Mesendoderm (in vitro differentiated cells): Measurements from ENCODE around the gene RIMBP3C.

Experiments
- DNase-seq: peaks from one replicate; pipeline ENCODE4 v3.0.0; 2013
- H2AK5ac ChIP-seq: 2 replicates; pipeline ENCODE4 v1.6.1; 2013; ENCODE audit warnings: low read length, inconsistent platforms
- H2BK120ac ChIP-seq: 2 replicates; pipeline ENCODE4 v1.6.1; 2013; ENCODE audit warnings: low read depth, mild to moderate bottlenecking, low read length, moderate library complexity, mixed read lengths
- H2BK15ac ChIP-seq: replicated peaks from 2 replicates; pipeline ENCODE4 v1.6.1; 2013; ENCODE audit warnings: low read depth, mild to moderate bottlenecking, moderate library complexity
- H2BK5ac ChIP-seq: 2 replicates; pipeline ENCODE4 v1.6.1; 2013; ENCODE audit warnings: low read length, inconsistent platforms
- H3K18ac ChIP-seq: 2 replicates; pipeline ENCODE4 v1.6.1; 2013; ENCODE audit warnings: mild to moderate bottlenecking, low read length, mixed read lengths
- H3K23ac ChIP-seq: one replicate; pipeline ENCODE4 v1.6.1; 2013; ENCODE audit warnings: low read length
- H3K27ac ChIP-seq: 2 replicates; pipeline ENCODE4 v1.5.1; 2013; ENCODE audit warnings: low read depth, mild to moderate bottlenecking, inconsistent platforms, low read length, moderate library complexity
- H3K27me3 ChIP-seq: 2 replicates; pipeline ENCODE4 v1.6.1; 2013; ENCODE audit warnings: low read length, control low read depth, mild to moderate bottlenecking, inconsistent platforms; ENCODE audit not compliant: insufficient read depth, poor library complexity
- H3K36me3 ChIP-seq: 2 replicates; pipeline ENCODE4 v1.6.1; 2013; ENCODE audit warnings: low read length, inconsistent platforms; ENCODE audit not compliant: control insufficient read depth, insufficient read depth
- H3K4ac ChIP-seq: one replicate; pipeline ENCODE4 v1.6.1; 2013; ENCODE audit warnings: low read depth, mild to moderate bottlenecking, low read length, moderate library complexity
- H3K4me1 ChIP-seq: 2 replicates; pipeline ENCODE4 v1.6.1; 2013; ENCODE audit warnings: low read depth, low read length, inconsistent platforms; ENCODE audit not compliant: control insufficient read depth
- H3K4me2 ChIP-seq: 2 replicates; pipeline ENCODE4 v1.6.1; 2013; ENCODE audit warnings: low read length
- H3K4me3 ChIP-seq: 2 replicates; pipeline ENCODE4 v1.5.1; 2013; ENCODE audit warnings: mild to moderate bottlenecking, low read length
- H3K56ac ChIP-seq: one replicate; pipeline ENCODE4 v1.6.1; 2013; ENCODE audit warnings: low read length
- H3K79me1 ChIP-seq: 2 replicates; pipeline ENCODE4 v1.6.1; 2013; ENCODE audit warnings: low read length, inconsistent platforms
- H3K79me2 ChIP-seq: 2 replicates; pipeline ENCODE4 v1.6.1; 2013; ENCODE audit warnings: mild to moderate bottlenecking, low read length; ENCODE audit not compliant: control insufficient read depth, insufficient read depth
- H3K9ac ChIP-seq: 2 replicates; pipeline ENCODE4 v1.6.1; 2013; ENCODE audit warnings: low read length, inconsistent platforms
- H4K5ac ChIP-seq: one replicate; pipeline ENCODE4 v1.6.1; 2013; ENCODE audit warnings: low read length
- H4K8ac ChIP-seq: one replicate; pipeline ENCODE4 v1.6.1; 2013; ENCODE audit warnings: low read depth, mild to moderate bottlenecking, control low read depth, low read length, moderate library complexity
- WGBS: extraction: QIAGEN DNeasy Blood & Tissue Kit; methylation state at CpG from one replicate; pipeline ENCODE4 v1.1.7; 2013; ENCODE audit warnings: low lambda C conversion rate, missing lambda C conversion rate; ENCODE audit not compliant: insufficient coverage; ENCODE audit errors: extremely low coverage; 5-methylcytosine and 5-hydroxymethylcytosine counted together

The RIMBP3C gene

DNA sequence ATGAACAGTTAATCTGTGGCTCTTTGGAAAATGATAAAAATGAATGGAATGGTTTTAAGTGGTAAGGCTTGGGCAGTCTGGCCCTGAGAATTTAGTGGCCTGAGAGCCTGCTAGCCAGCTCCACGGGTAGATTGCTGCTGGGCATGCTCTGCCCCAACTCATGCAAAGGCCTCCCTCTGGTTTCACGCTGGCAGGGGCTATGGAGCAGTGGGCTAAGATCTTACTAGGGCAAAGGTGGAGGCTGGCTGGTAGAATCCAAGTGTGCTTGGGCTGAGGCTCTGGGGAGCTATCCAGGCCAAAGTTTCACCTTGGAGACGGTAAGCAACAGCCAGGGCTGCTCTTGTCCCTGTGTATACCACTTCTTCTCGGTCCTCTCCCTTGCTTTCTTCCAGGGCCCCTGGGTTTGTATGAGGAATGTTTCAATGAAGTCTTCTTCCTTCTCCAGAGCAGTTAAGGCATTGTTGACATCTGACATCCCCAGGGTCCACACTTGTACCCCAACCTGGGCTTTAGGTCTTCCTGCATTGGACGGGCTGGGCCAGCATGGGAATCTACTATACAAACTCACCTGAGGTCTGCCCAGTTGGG, 43.7 kb upstream of the RIMBP3C start:
- no peak overlapping the region for H3K56ac ChIP-seq
- no peak overlapping the region for H3K23ac ChIP-seq

DNA sequence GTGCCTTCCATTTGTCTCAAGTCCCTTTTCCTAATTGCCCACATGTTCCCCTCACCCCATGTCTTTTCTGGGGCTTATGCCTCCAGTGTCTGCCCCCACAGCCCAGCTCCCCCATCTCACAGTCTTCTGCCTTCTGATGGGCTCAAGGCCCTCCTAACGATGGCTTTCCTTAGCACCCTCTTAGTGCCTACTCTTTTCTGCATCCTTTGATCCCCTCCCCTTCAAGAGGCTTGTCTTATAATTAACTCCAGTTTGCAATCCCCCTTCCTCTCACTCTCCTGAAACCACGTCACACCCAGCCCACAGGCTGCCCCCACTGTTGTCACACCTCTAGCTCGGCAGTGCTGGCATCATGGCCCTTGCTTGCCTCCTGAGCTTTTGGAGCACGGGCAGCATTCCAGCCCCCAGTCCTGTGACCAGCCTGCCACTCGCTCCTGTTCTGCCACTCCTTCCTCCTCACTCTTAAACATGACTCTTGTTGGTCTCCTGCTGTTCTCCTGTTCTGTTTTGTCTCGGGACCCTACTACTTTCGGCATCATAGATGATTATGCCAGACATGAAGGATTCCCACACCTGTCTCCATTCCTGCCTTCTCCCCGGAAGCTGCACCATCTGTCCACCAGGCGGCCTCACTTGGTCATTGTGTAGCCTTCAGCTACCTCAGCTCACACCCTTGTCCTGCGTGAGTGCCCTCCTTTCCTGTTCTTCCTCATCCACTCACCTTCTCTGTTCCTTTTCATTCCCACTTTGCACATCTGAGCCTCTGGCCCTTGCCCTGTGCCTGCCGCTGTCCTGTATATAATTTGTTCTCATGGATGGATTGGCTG, 42.4 kb upstream of the RIMBP3C start:
- Histone ChIP-seq H3K27ac (no peak overlapping the region), H3K27me3 (no peaks in the 10 kb centered on the region), H3K36me3 (peaks cover 19% of the 10 kb centered on the region), H4K5ac (no peak overlapping the region), H3K4ac (no peak overlapping the region), H2BK15ac (no peak overlapping the region), H3K56ac (no peak overlapping the region), H3K4me1 (no peaks in the 10 kb centered on the region), H3K9ac (no peak overlapping the region), H3K79me1 (peaks cover 43% of the 10 kb centered on the region), H3K79me2 (peaks cover 81% of the 10 kb centered on the region), H3K4me3 (no peak overlapping the region), H3K4me2 (no peak overlapping the region), H2BK120ac (no peak overlapping the region), H2BK5ac (no peak overlapping the region), H3K18ac (no peak overlapping the region), H2AK5ac (no peak overlapping the region), H4K8ac (no peak overlapping the region), H3K23ac (no peak overlapping the region)
- WGBS, result no CpG with 5 or more reads among the region's 11 CpGs
- DNase-seq, result peak; percentile 59

More for the DNA sequence above, 43.7 kb upstream of the RIMBP3C start:
- H3K4me1 ChIP-seq, result no peaks in the 10 kb centered on the region
- H2AK5ac ChIP-seq, result no peak overlapping the region
- H3K9ac ChIP-seq, result no peak overlapping the region
- H3K27me3 ChIP-seq, result no peaks in the 10 kb centered on the region
- no peak overlapping the region for H3K4me3 ChIP-seq
- H3K4me2 ChIP-seq, result no peak overlapping the region
- H3K79me2 ChIP-seq, result peaks cover 82% of the 10 kb centered on the region
- H3K4ac ChIP-seq, result no peak overlapping the region
- H4K5ac ChIP-seq, result no peak overlapping the region
- peaks cover 46% of the 10 kb centered on the region for H3K79me1 ChIP-seq
- no peak overlapping the region for H2BK120ac ChIP-seq
- H3K27ac ChIP-seq, result no peak overlapping the region
- H2BK5ac ChIP-seq, result no peak overlapping the region
- DNase-seq, result no peak
- WGBS, result no CpG with 5 or more reads among the region's 5 CpGs
- no peak overlapping the region for H4K8ac ChIP-seq
- H3K18ac ChIP-seq, result no peak overlapping the region
- peaks cover 20% of the 10 kb centered on the region for H3K36me3 ChIP-seq
- H2BK15ac ChIP-seq, result no peak overlapping the region

DNA sequence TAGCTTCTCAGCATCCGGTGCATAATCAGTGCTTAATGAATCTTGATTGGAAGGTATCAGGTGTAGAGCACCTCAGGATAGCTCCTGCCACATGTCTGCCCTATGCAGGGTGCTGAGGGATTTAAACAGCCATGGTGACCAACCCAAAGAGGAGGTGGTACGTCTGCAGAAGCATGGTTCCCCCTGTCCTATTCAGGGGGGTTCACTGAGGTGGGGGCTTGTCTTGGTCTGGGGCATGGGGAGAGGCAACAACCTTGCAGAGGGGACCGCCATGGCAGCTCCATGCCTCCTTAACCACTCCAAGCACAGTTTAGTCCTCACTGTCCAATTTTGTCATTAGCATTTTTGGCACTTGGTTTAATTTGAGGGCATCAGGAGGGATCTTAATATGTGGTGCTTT, 41.2 kb upstream of the RIMBP3C start:
- H3K27ac ChIP-seq, result no peak overlapping the region
- no peak overlapping the region for H3K18ac ChIP-seq
- no peak overlapping the region for H3K9ac ChIP-seq
- peaks cover 51% of the 10 kb centered on the region for H3K79me1 ChIP-seq
- H3K4ac ChIP-seq, result no peak overlapping the region
- H3K4me2 ChIP-seq, result no peak overlapping the region
- H3K4me3 ChIP-seq, result no peak overlapping the region
- no peak overlapping the region for H4K8ac ChIP-seq
- no peak overlapping the region for H2BK120ac ChIP-seq
- DNase-seq, result no peak
- H2BK15ac ChIP-seq, result no peak overlapping the region
- peaks cover 19% of the 10 kb centered on the region for H3K36me3 ChIP-seq
- no peak overlapping the region for H3K56ac ChIP-seq
- no peak overlapping the region for H2BK5ac ChIP-seq
- H2AK5ac ChIP-seq, result no peak overlapping the region
- WGBS, result no CpG with 5 or more reads among the region's 3 CpGs
- H3K27me3 ChIP-seq, result no peaks in the 10 kb centered on the region
- peaks cover 88% of the 10 kb centered on the region for H3K79me2 ChIP-seq
- no peak overlapping the region for H3K23ac ChIP-seq
- H3K4me1 ChIP-seq, result no peaks in the 10 kb centered on the region
- H4K5ac ChIP-seq, result no peak overlapping the region

DNA sequence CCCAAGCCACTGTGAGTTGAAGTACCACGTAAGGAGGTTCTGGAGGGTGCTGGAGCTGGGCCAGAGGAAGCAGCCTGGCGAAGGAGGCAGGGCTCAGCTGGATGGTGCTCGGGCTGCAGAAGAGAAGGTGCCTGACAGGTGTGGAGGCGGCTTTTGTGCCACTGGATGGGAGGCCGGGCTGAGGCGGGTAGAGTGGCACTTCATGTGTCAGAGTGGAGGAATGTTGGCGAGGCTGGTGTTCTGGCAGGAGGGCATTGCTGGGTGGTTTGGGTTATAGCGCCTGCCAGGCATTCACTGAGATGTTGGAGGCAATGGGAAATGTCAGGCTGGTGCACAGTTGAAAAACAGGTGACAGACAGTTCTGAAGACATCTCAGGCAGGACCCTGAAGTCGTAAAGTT, 40.4 kb upstream of the RIMBP3C start:
- no CpG with 5 or more reads among the region's 9 CpGs for WGBS
- H3K79me2 ChIP-seq, result peaks cover 87% of the 10 kb centered on the region
- no peak overlapping the region for H3K56ac ChIP-seq
- no peak overlapping the region for H4K8ac ChIP-seq
- peaks cover 51% of the 10 kb centered on the region for H3K79me1 ChIP-seq
- H3K4ac ChIP-seq, result no peak overlapping the region
- H3K23ac ChIP-seq, result no peak overlapping the region
- no peak for DNase-seq
- no peak overlapping the region for H4K5ac ChIP-seq
- H3K27ac ChIP-seq, result no peak overlapping the region
- no peak overlapping the region for H3K9ac ChIP-seq
- H3K18ac ChIP-seq, result no peak overlapping the region
- no peak overlapping the region for H2BK5ac ChIP-seq
- peaks cover 19% of the 10 kb centered on the region for H3K36me3 ChIP-seq
- no peak overlapping the region for H3K4me2 ChIP-seq
- H2BK15ac ChIP-seq, result no peak overlapping the region
- no peak overlapping the region for H2BK120ac ChIP-seq
- no peaks in the 10 kb centered on the region for H3K4me1 ChIP-seq
- no peak overlapping the region for H3K4me3 ChIP-seq
- no peaks in the 10 kb centered on the region for H3K27me3 ChIP-seq
- H2AK5ac ChIP-seq, result no peak overlapping the region

DNA sequence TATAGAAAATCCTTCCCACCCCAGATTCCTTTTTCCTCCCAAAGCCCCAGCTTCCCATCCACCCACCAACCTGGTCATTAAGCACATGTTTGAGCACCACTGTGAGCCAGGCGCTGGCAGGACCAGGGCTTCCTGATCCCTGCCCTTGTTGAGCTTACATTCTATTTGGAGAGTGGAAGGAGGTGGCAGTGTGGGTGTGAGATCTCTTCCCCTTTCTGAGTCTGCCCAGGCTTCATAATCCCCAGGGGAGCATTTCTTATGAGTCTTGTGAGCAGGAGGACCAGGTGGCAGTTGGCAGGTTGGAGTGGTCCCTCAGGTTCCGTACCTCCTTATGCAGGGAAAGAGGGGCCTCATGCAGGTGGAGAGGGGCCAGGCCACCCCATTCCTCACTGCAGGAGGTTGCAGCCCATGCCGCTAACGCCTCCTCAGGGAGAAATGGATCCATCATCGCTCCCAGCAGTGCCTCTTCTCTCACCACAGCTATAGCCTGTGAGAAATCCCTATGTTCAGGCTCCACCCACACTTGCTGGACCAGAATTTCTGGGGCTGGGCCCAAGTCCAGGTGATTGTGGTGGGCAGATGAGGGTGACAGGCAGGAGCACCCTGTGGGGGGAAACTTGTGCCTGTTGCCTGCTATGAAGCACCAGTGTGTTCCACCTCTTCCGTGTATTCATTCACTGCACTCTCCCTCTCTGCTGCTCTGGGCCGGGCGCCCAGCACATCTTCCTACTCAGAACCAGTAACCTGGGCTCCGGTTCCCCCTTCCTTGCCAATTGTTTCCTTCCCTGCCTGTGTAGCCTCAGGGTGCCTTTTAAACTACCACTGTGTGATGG, 39.8 kb upstream of the RIMBP3C start:
- Histone ChIP-seq H4K8ac (no peak overlapping the region), H3K27me3 (no peaks in the 10 kb centered on the region), H3K4ac (no peak overlapping the region), H4K5ac (no peak overlapping the region), H2BK120ac (no peak overlapping the region), H3K4me1 (no peaks in the 10 kb centered on the region), H3K23ac (no peak overlapping the region), H2BK15ac (no peak overlapping the region), H2AK5ac (no peak overlapping the region), H2BK5ac (no peak overlapping the region), H3K18ac (no peak overlapping the region), H3K9ac (no peak overlapping the region), H3K4me3 (no peak overlapping the region), H3K4me2 (no peak overlapping the region), H3K56ac (no peak overlapping the region), H3K79me2 (peaks cover 86% of the 10 kb centered on the region), H3K27ac (no peak overlapping the region), H3K36me3 (peaks cover 19% of the 10 kb centered on the region), H3K79me1 (peaks cover 51% of the 10 kb centered on the region)
- no CpG with 5 or more reads among the region's 9 CpGs for WGBS
- no peak for DNase-seq
